Hepatocyte (in vitro differentiated cells): ENCODE results near the gene SLC22A9. TPM values are rescaled to one million over a fixed set of nuclear protein-coding genes. Genes with fewer than 3 reads are reported as not detected.
"Not testable (repeated sequence)": the region's sequence is repeated elsewhere in the genome, so short reads cannot be mapped to it uniquely, and the experiment has no call there.

ENCODE experiments used
- DNase-seq: peaks from one replicate; pipeline ENCODE4 v3.0.0-alpha.2; 2016; ENCODE audit warnings: low spot score
- H2AFZ ChIP-seq: fragments of 200-600 bp; sonication (generic); 2 replicates; pipeline ENCODE4 v1.6.0; 2016; ENCODE audit warnings: antibody characterized with exemption, mild to moderate bottlenecking
- H3K27ac ChIP-seq: fragments of 200-600 bp; sonication (generic); 2 replicates; pipeline ENCODE4 v1.5.1; 2016; ENCODE audit warnings: mild to moderate bottlenecking
- H3K27me3 ChIP-seq: fragments of 200-600 bp; sonication (generic); 2 replicates; pipeline ENCODE4 v1.6.1; 2016
- H3K36me3 ChIP-seq: fragments of 200-600 bp; sonication (generic); replicated peaks from 2 replicates; pipeline ENCODE4 v1.5.1; 2016; ENCODE audit warnings: low read depth; ENCODE audit not compliant: insufficient read depth
- H3K4me1 ChIP-seq: fragments of 200-600 bp; sonication (generic); 2 replicates; pipeline ENCODE4 v1.5.1; 2016; ENCODE audit warnings: mild to moderate bottlenecking, moderate library complexity; ENCODE audit not compliant: insufficient read depth
- H3K4me2 ChIP-seq: fragments of 200-600 bp; sonication (generic); 2 replicates; pipeline ENCODE4 v1.6.0; 2016
- H3K4me3 ChIP-seq: fragments of 200-600 bp; sonication (generic); 2 replicates; pipeline ENCODE4 v1.5.1; 2016; ENCODE audit warnings: mild to moderate bottlenecking
- H3K79me2 ChIP-seq: fragments of 200-600 bp; sonication (generic); 2 replicates; pipeline ENCODE4 v1.6.0; 2017; ENCODE audit warnings: mild to moderate bottlenecking
- H3K9me2 ChIP-seq: fragments of 200-600 bp; sonication (generic); replicated peaks from 2 replicates; pipeline ENCODE4 v1.6.0; 2017; ENCODE audit warnings: mild to moderate bottlenecking; ENCODE audit not compliant: insufficient read depth
- H3K9me3 ChIP-seq: fragments of 200-600 bp; sonication (generic); 2 replicates; pipeline ENCODE4 v1.5.1; 2016; ENCODE audit warnings: low read depth, mild to moderate bottlenecking
- H4K20me1 ChIP-seq: fragments of 200-600 bp; sonication (generic); 2 replicates; pipeline ENCODE4 v1.6.0; 2016; ENCODE audit warnings: mild to moderate bottlenecking; ENCODE audit not compliant: insufficient read depth, poor library complexity, severe bottlenecking
- EZH2 ChIP-seq: fragments of 200-600 bp; sonication (generic); IDR thresholded peaks from 2 replicates; pipeline ENCODE4 v1.6.1; 2016; ENCODE audit warnings: antibody characterized with exemption, mild to moderate bottlenecking, borderline replicate concordance
- EZH2phosphoT487 ChIP-seq: fragments of 200-600 bp; sonication (generic); IDR thresholded peaks from one replicate; pipeline ENCODE4 v1.6.1; 2018; ENCODE audit warnings: antibody characterized with exemption, mild to moderate bottlenecking, low read depth, moderate library complexity; ENCODE audit not compliant: unreplicated experiment, severe bottlenecking
- WGBS: methylation state at CpG from one replicate; pipeline ENCODE4 v1.1.6; 2016; ENCODE audit warnings: low lambda C conversion rate; ENCODE audit errors: missing lambda C conversion rate; 5-methylcytosine and 5-hydroxymethylcytosine counted together
- polyA plus RNA-seq: library from polyadenylated mRNA; unstranded; fragments of >200 nt; fragmentation: Nextera tagmentation; extraction: Ambion mirVana; gene quantifications from 2 replicates; pipeline ENCODE4 v1.2.1, GENCODE V29; 2016
- total RNA-seq: library from RNA; depleted of rRNA; stranded (reverse); fragments of >200 nt; gene quantifications from 2 replicates; pipeline ENCODE4 v1.2.3, GENCODE V29; 2014
- TF ChIP-seq, protein P1 (sequence below): fragments of 200-600 bp; sonication (generic); IDR thresholded peaks from 2 replicates; pipeline ENCODE4 v1.5.1; 2016; ENCODE audit warnings: antibody characterized with exemption, mild to moderate bottlenecking; ENCODE audit not compliant: poor library complexity

Gene SLC22A9
- total and polyA plus RNA-seq, 2 experiments from 2014 or later: 17.1 to 36.3 TPM

GRCh38 chr11:63427971-63428508, 58.5 kb downstream of the SLC22A9 start:
- Histone ChIP-seq H2AFZ (no peak overlapping the region), H3K9me3 (no peaks in the 10 kb centered on the region), H3K4me2 (no peak overlapping the region), H3K4me1 (no peaks in the 10 kb centered on the region), H3K79me2 (no peaks in the 10 kb centered on the region), H3K27me3 (no peaks in the 10 kb centered on the region), H3K36me3 (no peaks in the 10 kb centered on the region), H4K20me1 (no peaks in the 10 kb centered on the region), H3K27ac (no peak overlapping the region), H3K9me2 (no peaks in the 10 kb centered on the region), H3K4me3 (no peak overlapping the region)
- 98% methylated on average over 2 of the region's 2 CpGs for WGBS
- TF ChIP-seq EZH2 (no peak), EZH2phosphoT487 (no peak)
- TF ChIP-seq, protein P1, sequence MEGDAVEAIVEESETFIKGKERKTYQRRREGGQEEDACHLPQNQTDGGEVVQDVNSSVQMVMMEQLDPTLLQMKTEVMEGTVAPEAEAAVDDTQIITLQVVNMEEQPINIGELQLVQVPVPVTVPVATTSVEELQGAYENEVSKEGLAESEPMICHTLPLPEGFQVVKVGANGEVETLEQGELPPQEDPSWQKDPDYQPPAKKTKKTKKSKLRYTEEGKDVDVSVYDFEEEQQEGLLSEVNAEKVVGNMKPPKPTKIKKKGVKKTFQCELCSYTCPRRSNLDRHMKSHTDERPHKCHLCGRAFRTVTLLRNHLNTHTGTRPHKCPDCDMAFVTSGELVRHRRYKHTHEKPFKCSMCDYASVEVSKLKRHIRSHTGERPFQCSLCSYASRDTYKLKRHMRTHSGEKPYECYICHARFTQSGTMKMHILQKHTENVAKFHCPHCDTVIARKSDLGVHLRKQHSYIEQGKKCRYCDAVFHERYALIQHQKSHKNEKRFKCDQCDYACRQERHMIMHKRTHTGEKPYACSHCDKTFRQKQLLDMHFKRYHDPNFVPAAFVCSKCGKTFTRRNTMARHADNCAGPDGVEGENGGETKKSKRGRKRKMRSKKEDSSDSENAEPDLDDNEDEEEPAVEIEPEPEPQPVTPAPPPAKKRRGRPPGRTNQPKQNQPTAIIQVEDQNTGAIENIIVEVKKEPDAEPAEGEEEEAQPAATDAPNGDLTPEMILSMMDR: no peak
- DNase-seq: no peak

GRCh38 chr11:63430731-63431130, 61.1 kb downstream of the SLC22A9 start:
- 80% methylated on average over 2 of the region's 2 CpGs for whole genome bisulfite sequencing
- H3K27me3 ChIP-seq, H3K4me1 ChIP-seq, H3K9me2 ChIP-seq, H3K27ac ChIP-seq, H4K20me1 ChIP-seq, H3K79me2 ChIP-seq, H3K9me3 ChIP-seq, H3K4me2 ChIP-seq, H3K4me3 ChIP-seq, DNase-seq, H2AFZ ChIP-seq, H3K36me3 ChIP-seq: not testable (repeated sequence)

GRCh38 chr11:63435351-63435750, 65.8 kb downstream of the SLC22A9 start:
- not testable (repeated sequence) for H3K27ac ChIP-seq, H3K36me3 ChIP-seq, H3K9me2 ChIP-seq, H2AFZ ChIP-seq, H3K27me3 ChIP-seq, H3K4me1 ChIP-seq, H3K4me3 ChIP-seq, DNase-seq, H4K20me1 ChIP-seq, H3K79me2 ChIP-seq, H3K9me3 ChIP-seq, H3K4me2 ChIP-seq
- WGBS: 78% methylated on average over 22 of the region's 22 CpGs

DNA sequence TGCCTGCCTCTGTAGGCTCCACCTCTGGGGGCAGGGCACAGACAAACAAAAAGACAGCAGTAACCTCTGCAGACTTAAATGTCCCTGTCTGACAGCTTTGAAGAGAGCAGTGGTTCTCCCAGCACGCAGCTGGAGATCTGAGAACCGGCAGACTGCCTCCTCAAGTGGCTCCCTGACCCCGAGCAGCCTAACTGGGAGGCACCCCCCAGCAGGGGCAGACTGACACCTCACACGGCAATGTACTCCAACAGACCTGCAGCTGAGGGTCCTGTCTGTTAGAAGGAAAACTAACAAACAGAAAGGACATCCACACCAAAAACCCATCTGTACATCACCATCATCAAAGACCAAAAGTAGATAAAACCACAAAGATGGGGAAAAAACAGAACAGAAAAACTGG, 66.2 kb downstream of the SLC22A9 start:
- not testable (repeated sequence) for H2AFZ ChIP-seq, H3K27me3 ChIP-seq, H3K27ac ChIP-seq, H4K20me1 ChIP-seq, H3K36me3 ChIP-seq, H3K4me1 ChIP-seq, H3K4me2 ChIP-seq, H3K9me3 ChIP-seq, H3K9me2 ChIP-seq, H3K4me3 ChIP-seq, DNase-seq, H3K79me2 ChIP-seq
- WGBS: 19% methylated on average over 4 of the region's 4 CpGs

DNA sequence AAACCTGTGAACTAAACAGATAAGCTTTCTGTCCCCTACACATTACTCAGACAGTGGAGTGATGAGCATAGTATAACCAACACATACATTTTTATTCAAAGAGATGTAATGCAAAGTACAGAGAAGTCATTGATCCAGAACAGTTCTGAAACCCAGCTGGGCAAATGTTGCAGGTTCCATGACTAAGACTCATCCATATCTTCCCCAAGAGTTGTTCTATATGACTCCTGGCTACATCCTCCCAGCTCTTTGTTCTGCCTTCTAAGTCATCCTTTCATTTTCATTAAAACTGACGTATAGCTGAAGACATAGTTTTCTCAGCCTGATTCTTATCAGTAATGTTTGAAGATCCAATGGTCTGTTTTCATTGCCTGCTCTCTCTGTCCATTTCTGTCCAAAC, 74.1 kb downstream of the SLC22A9 start:
- Histone ChIP-seq H4K20me1 (no peaks in the 10 kb centered on the region), H3K27me3 (no peaks in the 10 kb centered on the region), H3K9me3 (no peaks in the 10 kb centered on the region), H3K4me1 (no peaks in the 10 kb centered on the region), H3K36me3 (no peaks in the 10 kb centered on the region), H3K4me3 (no peak overlapping the region), H3K27ac (no peak overlapping the region), H3K79me2 (no peaks in the 10 kb centered on the region), H3K4me2 (no peak overlapping the region), H2AFZ (no peak overlapping the region), H3K9me2 (no peaks in the 10 kb centered on the region)
- WGBS: 63% methylated on average over 1 of the region's 1 CpG
- no peak for DNase-seq
- TF ChIP-seq, protein P1: no peak
- TF ChIP-seq EZH2: no peak
